HCT116 (cell line): Measurements from ENCODE around the gene CENPX. TPM values are rescaled to one million over a fixed set of nuclear protein-coding genes. Genes with fewer than 3 reads are reported as not detected.

Experiments
- ATAC-seq: fragments of 200-7000 bp; cut with Tn5 transposase; 2 replicates; pipeline ENCODE4 v1.9.1; 2020; ENCODE audit warnings: mild to moderate bottlenecking, moderate library complexity
- BruUV-seq: library from RNA; stranded (reverse); fragments of 400-500 nt; replicated peaks from 2 replicates; lab custom pipeline; 2021; lab: Mats Ljungman, UMichigan
- CTCF ChIA-PET: fragments of 300-600 bp; sonication (Branson Sonifier 250); formaldehyde crosslinking; loops from one replicate; lab custom pipeline; 2021; ENCODE audit warnings: antibody characterized with exemption; lab: Charles Lee
- POLR2A ChIA-PET: fragments of 300-600, 350-600 bp; sonication (Branson Sonifier 250); formaldehyde crosslinking; loops from one replicate; lab custom pipeline; 2021; ENCODE audit warnings: antibody characterized with exemption; lab: Charles Lee
- RAD21 ChIA-PET, 2 experiments: fragments of 300-600 bp; sonication (Branson Sonifier 250); formaldehyde crosslinking; loops; one replicate each; lab custom pipeline; 2023; ENCODE audit warnings: low total read pairs in 2 of 2; ENCODE audit not compliant: uncharacterized antibody in 2 of 2, unreplicated experiment in 2 of 2, low non-redundant PET in 1 of 2; lab: Charles Lee
- DNase-seq: peaks from one replicate; pipeline ENCODE4 v3.0.0-alpha.2; 2010; ENCODE audit warnings: low read depth, low spot score
- H2AFZ ChIP-seq: fragments of 200-600 bp; shearing (Covaris generic), sonication (generic); 2 replicates; pipeline ENCODE4 v1.6.1; 2017; ENCODE audit warnings: low read depth, mixed run types, mixed read lengths, antibody characterized with exemption, low read length; ENCODE audit not compliant: poor library complexity, severe bottlenecking
- H3K27ac ChIP-seq: 2 replicates; pipeline ENCODE4 v1.5.1; 2012; ENCODE audit warnings: low read depth, low read length
- H3K27me3 ChIP-seq: fragments of 200-600 bp; sonication (generic); 2 replicates; pipeline ENCODE4 v1.6.1; 2016; ENCODE audit warnings: mixed run types, low read length, mixed read lengths; ENCODE audit not compliant: insufficient read depth
- H3K36me3 ChIP-seq, 2 experiments: fragments of 200-500 bp in 1 of 2; fragments of 200-600 bp in 1 of 2; sonication (Bioruptor generic) in 1 of 2; sonication (generic) in 1 of 2; 2 replicates each; pipeline versions ENCODE4 v1.5.1 to v1.6.1; 2014 to 2016; ENCODE audit warnings: low read length in 2 of 2, inconsistent platforms in 1 of 2, mixed read lengths in 1 of 2, mixed run types in 1 of 2; ENCODE audit not compliant: insufficient read depth in 2 of 2, control insufficient read depth in 1 of 2
- H3K4me1 ChIP-seq, 2 experiments: fragments of 200-600 bp in 1 of 2; sonication (generic) in 1 of 2; 2 replicates each; pipeline versions ENCODE4 v1.5.1 to v1.6.1; 2012 to 2017; ENCODE audit warnings: low read length in 2 of 2, inconsistent platforms in 1 of 2, mild to moderate bottlenecking in 1 of 2, mixed read lengths in 1 of 2, mixed run types in 1 of 2, moderate library complexity in 1 of 2; ENCODE audit not compliant: insufficient read depth in 2 of 2, control insufficient read depth in 1 of 2
- H3K4me2 ChIP-seq: fragments of 200-600 bp; sonication (generic); 2 replicates; pipeline ENCODE4 v1.6.1; 2017; ENCODE audit warnings: mixed run types, low read length, mixed read lengths
- H3K4me3 ChIP-seq, 2 experiments: fragments of 200-600 bp in 1 of 2; sonication (generic) in 1 of 2; replicated peaks in 1 of 2; 2 replicates each; pipeline ENCODE4 v1.5.1; 2011 to 2016; ENCODE audit warnings: low read length in 2 of 2, control low read depth in 1 of 2, low read depth in 1 of 2, mild to moderate bottlenecking in 1 of 2, mixed read lengths in 1 of 2, mixed run types in 1 of 2
- H3K79me2 ChIP-seq: fragments of 200-600 bp; sonication (generic); 2 replicates; pipeline ENCODE4 v1.6.1; 2017; ENCODE audit warnings: mild to moderate bottlenecking, mixed run types, low read length, moderate library complexity, mixed read lengths; ENCODE audit not compliant: insufficient read depth
- H3K9ac ChIP-seq: fragments of 200-600 bp; sonication (generic); 2 replicates; pipeline ENCODE4 v1.6.1; 2016; ENCODE audit warnings: low read length, mixed read lengths
- H3K9me2 ChIP-seq: fragments of 200-600 bp; sonication (generic), shearing (Covaris generic); 2 replicates; pipeline ENCODE4 v1.6.1; 2017; ENCODE audit warnings: mixed run types, mild to moderate bottlenecking, moderate library complexity; ENCODE audit not compliant: insufficient read depth
- H3K9me3 ChIP-seq, 2 experiments: fragments of 200-500 bp in 1 of 2; fragments of 200-600 bp in 1 of 2; sonication (Bioruptor generic) in 1 of 2; sonication (generic) in 1 of 2; 2 replicates each; pipeline ENCODE4 v1.6.1; 2014 to 2017; ENCODE audit warnings: low read length in 2 of 2, mixed read lengths in 2 of 2, inconsistent platforms in 1 of 2, low read depth in 1 of 2, mild to moderate bottlenecking in 1 of 2, mixed run types in 1 of 2, moderate library complexity in 1 of 2; ENCODE audit not compliant: control insufficient read depth in 1 of 2, insufficient read depth in 1 of 2
- H4K20me1 ChIP-seq: fragments of 200-600 bp; sonication (generic), shearing (Covaris generic); 2 replicates; pipeline ENCODE4 v1.6.1; 2017; ENCODE audit warnings: mixed run types, mild to moderate bottlenecking, moderate library complexity; ENCODE audit not compliant: insufficient read depth
- CBX3 ChIP-seq: IDR thresholded peaks from 2 replicates; pipeline ENCODE4 v1.6.1; 2012; ENCODE audit warnings: low read depth
- EGR1 ChIP-seq: IDR thresholded peaks from 2 replicates; pipeline ENCODE4 v1.6.1; 2012; ENCODE audit warnings: low read depth
- ELF1 ChIP-seq: IDR thresholded peaks from 2 replicates; pipeline ENCODE4 v1.6.1; 2012; ENCODE audit warnings: low read depth, borderline replicate concordance
- EZH2 ChIP-seq: fragments of 200-600 bp; sonication (generic); IDR thresholded peaks from 2 replicates; pipeline ENCODE4 v1.6.1; 2017; ENCODE audit warnings: antibody characterized with exemption, mixed run types
- EZH2phosphoT487 ChIP-seq: fragments of 200-600 bp; IDR thresholded peaks from 2 replicates; pipeline ENCODE4 v1.6.1; 2018; ENCODE audit warnings: antibody characterized with exemption, borderline replicate concordance
- FOSL1 ChIP-seq: IDR thresholded peaks from 2 replicates; pipeline ENCODE4 v1.6.1; 2012; ENCODE audit warnings: low read depth
- JUND ChIP-seq: IDR thresholded peaks from 2 replicates; pipeline ENCODE4 v1.6.1; 2012
- MAX ChIP-seq: IDR thresholded peaks from 2 replicates; pipeline ENCODE4 v1.6.1; 2012
- POLR2A ChIP-seq: IDR thresholded peaks from 2 replicates; pipeline ENCODE4 v1.7.0; 2011; ENCODE audit warnings: borderline replicate concordance; ENCODE audit not compliant: insufficient read depth, insufficient read length; ENCODE audit errors: extremely low read depth
- POLR2AphosphoS5 ChIP-seq: IDR thresholded peaks from 2 replicates; pipeline ENCODE4 v1.6.1; 2011; ENCODE audit warnings: mild to moderate bottlenecking, low read depth, low read length, moderate library complexity
- REST ChIP-seq: IDR thresholded peaks from 2 replicates; pipeline ENCODE4 v1.6.1; 2012; ENCODE audit warnings: low read depth
- SIN3A ChIP-seq: IDR thresholded peaks from 2 replicates; pipeline ENCODE4 v1.6.1; 2012; ENCODE audit warnings: low read depth
- SP1 ChIP-seq: IDR thresholded peaks from 2 replicates; pipeline ENCODE4 v1.6.1; 2012; ENCODE audit warnings: low read depth
- SRF ChIP-seq: IDR thresholded peaks from 2 replicates; pipeline ENCODE4 v1.6.1; 2012; ENCODE audit warnings: low read depth
- TCF7L2 ChIP-seq: IDR thresholded peaks from 2 replicates; pipeline ENCODE4 v1.7.0; 2011; ENCODE audit warnings: borderline replicate concordance, inconsistent platforms; ENCODE audit not compliant: insufficient read depth, insufficient read length; ENCODE audit errors: extremely low read depth
- YY1 ChIP-seq: IDR thresholded peaks from 2 replicates; pipeline ENCODE4 v1.6.1; 2011; ENCODE audit warnings: low read length, low read depth, moderate library complexity, mild to moderate bottlenecking; ENCODE audit not compliant: insufficient replicate concordance; ENCODE audit errors: extremely low read depth
- ZBTB33 ChIP-seq: IDR thresholded peaks from 2 replicates; pipeline ENCODE4 v1.6.1; 2011; ENCODE audit warnings: mild to moderate bottlenecking, low read length, moderate library complexity; ENCODE audit not compliant: insufficient replicate concordance; ENCODE audit errors: extremely low read depth
- ZFX ChIP-seq: fragments of 450-650 bp; IDR thresholded peaks from 2 replicates; pipeline ENCODE4 v1.6.1; 2017
- ZNF274 ChIP-seq: fragments of 200-500 bp; sonication (Bioruptor generic); IDR thresholded peaks from 2 replicates; pipeline ENCODE4 v1.6.1; 2014; ENCODE audit warnings: mild to moderate bottlenecking, low read depth, low read length, inconsistent platforms
- intact Hi-C: fragments of 100-400 bp; cut with micrococcal nuclease; formaldehyde crosslinking; loops from 2 replicates; pipeline ENCODE4 v1.10.0; 2022
- total RNA-seq: library from RNA; stranded (reverse); gene quantifications from one replicate; pipeline ENCODE4 v1.2.1, GENCODE V29; 2021; ENCODE audit not compliant: unreplicated experiment
- TF ChIP-seq, protein P1 (sequence below): IDR thresholded peaks from 2 replicates; pipeline ENCODE4 v1.6.1; 2012

Gene CENPX
- total RNA-seq, 1 experiment from 2014 or later, result 184 TPM

DNA sequence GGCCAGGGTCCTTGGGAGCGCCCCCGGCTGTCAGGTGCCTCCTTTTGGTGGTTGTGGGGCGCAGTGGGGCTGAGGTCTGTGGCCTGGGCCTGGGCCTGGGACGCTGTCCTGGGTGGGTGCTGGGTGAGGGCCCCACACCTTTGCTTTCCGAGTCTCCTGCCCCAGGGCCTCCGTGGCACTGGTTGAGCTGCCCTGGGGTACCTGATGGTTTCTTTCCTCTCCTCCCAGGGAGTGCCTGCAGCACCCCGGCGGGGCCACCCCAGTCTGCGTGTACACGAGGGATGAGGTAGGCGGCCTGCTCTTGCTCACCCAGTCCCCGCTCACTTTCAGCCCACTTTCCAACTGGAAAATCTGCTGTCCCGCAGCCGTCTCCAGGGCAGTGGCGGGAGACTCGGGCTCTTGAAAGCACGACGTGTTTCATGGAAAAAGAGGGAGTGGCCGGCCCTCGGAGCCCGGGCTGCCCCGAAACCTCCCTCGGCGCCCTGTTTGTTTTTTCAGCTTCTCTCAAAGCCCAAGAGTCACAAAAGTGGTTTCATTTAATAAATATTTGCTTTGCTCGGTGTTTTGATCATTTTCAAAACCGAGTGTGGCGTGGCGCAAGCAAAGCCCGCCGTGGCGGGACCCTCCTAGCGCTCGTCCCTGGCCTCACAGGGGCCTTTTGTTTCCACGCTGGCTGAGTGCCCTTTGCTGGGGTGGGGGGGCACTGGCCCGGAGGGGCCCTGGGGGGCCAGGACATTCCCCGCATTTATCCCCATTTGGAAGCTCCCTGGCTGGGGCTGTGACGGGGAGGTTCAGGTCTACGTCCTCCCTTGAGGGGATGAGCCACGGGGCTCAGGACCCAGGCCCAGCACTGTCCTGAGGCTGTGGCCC, 27.9 kb downstream of the CENPX start:
- intact Hi-C loops, result no loop called here
- ChIA-PET RAD21 (no interaction called here), POLR2A (no interaction called here), CTCF (no interaction called here)
- Histone ChIP-seq H3K36me3 (no peaks in the 10 kb centered on the region; a peak in 1 of 4 replicates), H3K4me2 (no peak overlapping the region), H3K4me1 (peaks cover 11 to 13% of the 10 kb centered on the region in 2 experiments; a peak in 3 of 4 replicates), H3K9me3 (no peaks in the 10 kb centered on the region), H3K27ac (no peak overlapping the region), H3K27me3 (no peaks in the 10 kb centered on the region), H2AFZ (no peak overlapping the region), H3K9ac (no peak overlapping the region), H3K4me3 (no peak overlapping the region), H4K20me1 (no peaks in the 10 kb centered on the region), H3K9me2 (no peaks in the 10 kb centered on the region), H3K79me2 (no peaks in the 10 kb centered on the region)
- no peak for ATAC-seq
- TF ChIP-seq FOSL1, result no peak
- no peak for TF ChIP-seq EGR1
- no peak for TF ChIP-seq EZH2phosphoT487
- no peak for TF ChIP-seq SP1
- no peak for TF ChIP-seq EZH2
- TF ChIP-seq MAX, result no peak
- TF ChIP-seq REST, result no peak
- TF ChIP-seq ZBTB33, result no peak
- TF ChIP-seq POLR2A, result no peak
- no peak for TF ChIP-seq CBX3
- TF ChIP-seq ZNF274, result no peak
- no peak for TF ChIP-seq POLR2AphosphoS5
- no peak for TF ChIP-seq ELF1
- TF ChIP-seq SRF, result no peak
- TF ChIP-seq ZFX, result no peak
- TF ChIP-seq YY1, result no peak
- no peak for TF ChIP-seq JUND
- TF ChIP-seq TCF7L2, result no peak
- no peak for TF ChIP-seq SIN3A
- TF ChIP-seq, protein P1, sequence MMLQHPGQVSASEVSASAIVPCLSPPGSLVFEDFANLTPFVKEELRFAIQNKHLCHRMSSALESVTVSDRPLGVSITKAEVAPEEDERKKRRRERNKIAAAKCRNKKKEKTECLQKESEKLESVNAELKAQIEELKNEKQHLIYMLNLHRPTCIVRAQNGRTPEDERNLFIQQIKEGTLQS, result no peak
- BruUV-seq, result no TSS peak
- no peak for DNase-seq
